ENCODE data around the gene TTC28.
"Not testable (repeated sequence)": the region's sequence is repeated elsewhere in the genome, so short reads cannot be mapped to it uniquely, and the experiment has no call there.

The TTC28 gene

DNA sequence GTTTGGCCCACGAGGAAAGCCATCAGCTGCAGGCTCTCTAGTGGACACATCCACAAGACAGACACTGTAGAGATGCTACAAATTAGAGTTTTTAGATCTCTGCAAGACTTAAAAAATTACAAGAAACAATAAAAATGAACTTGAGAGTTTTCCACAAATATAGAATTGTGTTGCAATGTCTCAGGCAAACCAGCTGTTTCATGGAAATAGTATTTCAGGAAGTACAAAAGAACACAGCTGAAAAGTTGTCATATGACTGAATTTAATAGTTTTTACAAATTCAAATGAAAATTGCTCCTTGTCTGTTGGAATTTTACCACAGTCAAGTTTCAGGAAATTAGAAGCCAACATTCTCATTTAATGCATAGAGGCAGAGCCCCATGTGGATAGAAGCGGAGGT is 576.0 kb downstream of the TTC28 start:
- H3K9me3 ChIP-seq (ENCODE audit: control insufficient read depth, insufficient read depth, low read length), result no peaks in the 10 kb centered on the region
- H3K4me3 ChIP-seq (ENCODE audit: low read depth, low read length), result no peak overlapping the region
- H3K4me1 ChIP-seq (ENCODE audit: control insufficient read depth, insufficient read depth, low read length), result no peaks in the 10 kb centered on the region
- peaks cover 4% of the 10 kb centered on the region for H3K36me3 ChIP-seq (ENCODE audit: control insufficient read depth, insufficient read depth, low read length)
- H3K9ac ChIP-seq (ENCODE audit: low read depth, low read length), result no peak overlapping the region
- H3K27me3 ChIP-seq (ENCODE audit: control insufficient read depth, insufficient read depth, low read length), result no peaks in the 10 kb centered on the region

DNA sequence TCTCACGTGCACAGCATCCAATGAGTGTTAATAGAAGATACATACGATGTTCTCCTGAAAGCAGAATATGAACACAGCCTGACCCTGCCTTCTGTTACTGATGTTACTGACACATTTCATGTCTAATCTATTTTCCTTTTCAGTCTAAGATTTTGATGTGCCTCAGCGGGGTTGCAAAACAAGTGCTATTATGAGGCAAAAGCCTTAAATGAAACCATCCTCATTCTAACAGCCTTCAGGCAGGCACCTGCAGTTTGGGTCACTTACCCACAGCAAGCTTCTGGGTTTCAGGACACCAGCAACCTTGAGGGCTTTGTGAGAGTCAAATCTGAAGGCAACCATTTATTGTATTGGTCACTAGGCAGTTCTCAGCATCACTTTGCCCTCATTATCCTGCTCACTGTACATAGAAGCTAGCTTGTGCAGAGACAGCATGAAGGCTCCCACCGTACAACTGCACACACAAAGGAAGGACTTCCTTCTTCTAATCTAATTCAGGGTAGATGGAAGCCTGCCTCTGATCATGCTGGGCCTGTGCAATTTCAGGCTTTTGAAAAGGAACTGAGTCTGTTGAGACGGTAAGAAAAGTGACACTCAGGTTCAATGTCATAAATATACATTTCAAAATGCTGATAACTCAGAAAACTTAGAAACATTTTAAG is 577.4 kb downstream of the TTC28 start:
- Histone ChIP-seq H3K4me1 (ENCODE audit: control insufficient read depth, insufficient read depth, low read length) (no peaks in the 10 kb centered on the region), H3K9ac (ENCODE audit: low read depth, low read length) (no peak overlapping the region), H3K4me3 (ENCODE audit: low read depth, low read length) (no peak overlapping the region), H3K9me3 (ENCODE audit: control insufficient read depth, insufficient read depth, low read length) (no peaks in the 10 kb centered on the region), H3K36me3 (ENCODE audit: control insufficient read depth, insufficient read depth, low read length) (peaks cover 4% of the 10 kb centered on the region), H3K27me3 (ENCODE audit: control insufficient read depth, insufficient read depth, low read length) (no peaks in the 10 kb centered on the region)

DNA sequence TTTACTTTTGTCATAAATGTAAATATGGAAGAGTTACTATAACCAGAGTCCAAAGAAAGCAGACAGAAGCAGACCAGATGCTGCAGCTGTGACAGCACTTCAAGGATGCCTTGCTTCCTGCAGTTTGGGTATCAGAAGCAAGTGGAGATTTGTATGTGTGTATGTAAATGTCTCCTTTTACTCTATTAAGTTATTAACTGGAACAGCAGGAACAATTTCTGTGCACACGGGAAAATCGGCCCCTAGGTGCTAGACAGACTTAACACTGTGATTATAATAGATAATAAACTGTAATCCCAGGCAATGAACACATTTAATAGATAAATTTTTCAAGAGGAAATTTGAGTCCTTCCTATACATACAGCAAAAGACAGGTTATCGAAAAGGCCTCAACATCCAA is 582.0 kb downstream of the TTC28 start:
- Histone ChIP-seq H3K27me3 (ENCODE audit: control insufficient read depth, insufficient read depth, low read length) (no peaks in the 10 kb centered on the region), H3K4me3 (ENCODE audit: low read depth, low read length) (no peak overlapping the region), H3K4me1 (ENCODE audit: control insufficient read depth, insufficient read depth, low read length) (no peaks in the 10 kb centered on the region), H3K36me3 (ENCODE audit: control insufficient read depth, insufficient read depth, low read length) (peaks cover 4% of the 10 kb centered on the region), H3K9ac (ENCODE audit: low read depth, low read length) (no peak overlapping the region), H3K9me3 (ENCODE audit: control insufficient read depth, insufficient read depth, low read length) (no peaks in the 10 kb centered on the region)

DNA sequence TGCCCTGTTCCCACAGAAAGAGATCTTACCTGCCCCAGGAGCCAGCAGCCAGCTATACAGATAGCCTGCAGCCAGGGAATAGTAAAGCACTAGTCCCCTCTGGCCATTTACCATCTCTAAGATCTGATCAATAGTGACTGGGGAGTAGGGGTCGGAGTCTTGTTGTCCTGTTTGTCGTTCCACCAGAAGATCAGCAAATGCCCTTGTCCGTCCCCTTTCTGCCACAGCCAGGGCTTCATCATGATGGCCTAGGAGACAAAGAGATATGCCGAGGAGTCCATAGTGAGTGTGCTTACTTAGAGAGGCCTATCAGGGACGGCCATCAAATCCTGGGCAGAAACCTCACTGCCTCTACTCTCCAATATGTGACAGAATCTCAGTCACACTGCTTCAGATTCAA is 583.5 kb downstream of the TTC28 start:
- Histone ChIP-seq H3K9ac (ENCODE audit: low read depth, low read length) (no peak overlapping the region), H3K4me3 (ENCODE audit: low read depth, low read length) (no peak overlapping the region), H3K4me1 (ENCODE audit: control insufficient read depth, insufficient read depth, low read length) (no peaks in the 10 kb centered on the region), H3K27me3 (ENCODE audit: control insufficient read depth, insufficient read depth, low read length) (no peaks in the 10 kb centered on the region), H3K9me3 (ENCODE audit: control insufficient read depth, insufficient read depth, low read length) (no peaks in the 10 kb centered on the region), H3K36me3 (ENCODE audit: control insufficient read depth, insufficient read depth, low read length) (peaks cover 4% of the 10 kb centered on the region)

DNA sequence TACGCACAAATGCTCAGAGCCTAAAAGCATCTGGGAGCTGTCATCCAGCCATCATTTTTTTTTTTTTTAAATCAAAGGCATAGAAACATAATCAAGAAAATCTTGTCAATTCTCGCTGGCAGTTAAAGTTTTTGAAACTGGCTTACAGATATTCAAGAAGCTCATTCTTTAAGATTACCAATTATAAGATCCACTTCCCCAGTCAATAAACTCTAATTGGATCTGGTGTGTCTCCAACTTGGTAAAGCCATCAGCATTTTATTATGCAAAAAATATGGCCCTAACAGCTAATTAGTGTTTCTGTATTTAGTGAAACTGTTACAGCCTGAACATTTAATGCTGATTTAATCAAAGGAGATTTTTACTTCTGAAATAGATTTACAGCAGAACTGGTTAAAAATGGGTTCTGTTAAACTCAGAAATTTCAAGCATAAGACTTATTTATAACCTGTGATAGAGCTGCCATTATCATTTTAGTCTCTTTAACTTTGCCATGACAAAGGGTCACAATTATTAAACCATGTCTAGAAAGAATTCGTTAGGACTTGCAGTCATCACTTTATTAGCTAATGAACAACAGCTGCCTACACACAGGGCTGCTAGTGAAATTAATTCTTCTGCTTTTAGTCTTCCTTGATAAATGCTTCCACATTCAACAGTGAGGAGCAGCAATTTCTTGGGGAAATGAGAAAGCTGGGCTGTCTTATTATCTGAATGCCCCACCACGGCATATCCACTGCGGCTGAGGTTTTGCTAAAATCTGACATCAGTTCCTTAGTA is 584.1 kb downstream of the TTC28 start:
- Histone ChIP-seq H3K4me3 (ENCODE audit: low read depth, low read length) (no peak overlapping the region), H3K4me1 (ENCODE audit: control insufficient read depth, insufficient read depth, low read length) (no peaks in the 10 kb centered on the region), H3K36me3 (ENCODE audit: control insufficient read depth, insufficient read depth, low read length) (peaks cover 4% of the 10 kb centered on the region), H3K27me3 (ENCODE audit: control insufficient read depth, insufficient read depth, low read length) (no peaks in the 10 kb centered on the region), H3K9ac (ENCODE audit: low read depth, low read length) (no peak overlapping the region), H3K9me3 (ENCODE audit: control insufficient read depth, insufficient read depth, low read length) (no peaks in the 10 kb centered on the region)

DNA sequence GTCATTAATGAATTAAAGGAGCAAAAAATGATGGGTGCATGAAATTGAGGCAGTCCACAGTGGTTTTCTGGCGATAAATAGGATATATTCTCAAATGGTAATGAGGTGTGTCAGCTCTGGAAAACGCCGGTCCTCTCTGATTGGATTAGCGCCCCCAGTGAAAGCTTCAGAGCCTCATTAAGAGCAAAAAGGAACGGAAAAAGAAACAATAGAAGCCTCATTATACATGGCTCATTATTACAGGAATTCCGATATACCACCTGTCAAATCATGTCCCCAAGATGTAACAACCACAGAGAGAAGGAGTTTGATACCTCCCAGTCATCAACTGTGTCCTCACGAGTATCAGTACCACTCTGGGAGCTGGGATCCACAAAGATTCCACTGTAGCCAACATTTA is 584.9 kb downstream of the TTC28 start:
- H3K4me1 ChIP-seq (ENCODE audit: control insufficient read depth, insufficient read depth, low read length), result no peaks in the 10 kb centered on the region
- peaks cover 4% of the 10 kb centered on the region for H3K36me3 ChIP-seq (ENCODE audit: control insufficient read depth, insufficient read depth, low read length)
- H3K9me3 ChIP-seq (ENCODE audit: control insufficient read depth, insufficient read depth, low read length), result no peaks in the 10 kb centered on the region
- H3K4me3 ChIP-seq (ENCODE audit: low read depth, low read length), result no peak overlapping the region
- H3K9ac ChIP-seq (ENCODE audit: low read depth, low read length), result no peak overlapping the region
- no peaks in the 10 kb centered on the region for H3K27me3 ChIP-seq (ENCODE audit: control insufficient read depth, insufficient read depth, low read length)

DNA sequence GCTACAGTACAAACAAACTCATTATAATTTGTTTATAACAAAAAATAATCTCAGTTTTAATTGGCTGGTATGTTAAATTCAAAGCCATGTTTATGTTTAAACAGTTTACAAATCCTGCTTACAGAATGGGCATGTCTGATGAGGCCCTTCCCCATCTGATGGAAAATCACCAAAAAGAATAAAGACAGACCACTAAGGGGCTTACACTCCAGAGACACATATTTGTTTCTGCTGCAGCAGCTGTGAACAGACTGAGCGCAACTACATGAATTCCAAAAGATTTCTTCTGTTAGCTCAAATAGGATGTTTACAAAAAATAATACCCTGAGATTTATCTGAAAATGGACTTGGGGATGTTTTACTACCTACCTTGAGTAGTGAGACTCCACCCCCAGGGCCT is 585.9 kb downstream of the TTC28 start:
- H3K27me3 ChIP-seq (ENCODE audit: control insufficient read depth, insufficient read depth, low read length), result no peaks in the 10 kb centered on the region
- H3K9me3 ChIP-seq (ENCODE audit: control insufficient read depth, insufficient read depth, low read length), result no peaks in the 10 kb centered on the region
- no peak overlapping the region for H3K9ac ChIP-seq (ENCODE audit: low read depth, low read length)
- no peaks in the 10 kb centered on the region for H3K4me1 ChIP-seq (ENCODE audit: control insufficient read depth, insufficient read depth, low read length)
- peaks cover under 1% of the 10 kb centered on the region for H3K36me3 ChIP-seq (ENCODE audit: control insufficient read depth, insufficient read depth, low read length)
- no peak overlapping the region for H3K4me3 ChIP-seq (ENCODE audit: low read depth, low read length)

DNA sequence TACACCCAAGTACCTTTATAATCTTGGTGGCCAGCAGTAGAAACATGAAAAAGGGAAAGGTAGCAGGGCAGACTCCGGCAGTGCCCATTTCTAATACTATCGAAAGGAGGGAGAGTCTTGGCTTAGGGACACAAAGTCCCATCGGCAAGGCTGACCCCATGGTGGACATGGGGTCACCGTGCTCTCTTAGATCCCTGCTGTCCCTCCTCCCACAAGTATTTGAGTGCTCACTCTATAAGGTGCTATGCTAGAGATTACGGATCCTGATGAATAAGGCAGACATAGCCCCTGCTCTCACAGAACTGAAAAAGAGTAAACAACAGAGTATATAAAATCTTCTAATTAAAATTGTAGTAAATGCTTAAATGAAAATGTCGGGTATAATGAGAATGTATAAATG is 588.2 kb downstream of the TTC28 start:
- Histone ChIP-seq H3K9me3 (ENCODE audit: control insufficient read depth, insufficient read depth, low read length) (no peaks in the 10 kb centered on the region), H3K9ac (ENCODE audit: low read depth, low read length) (no peak overlapping the region), H3K4me1 (ENCODE audit: control insufficient read depth, insufficient read depth, low read length) (no peaks in the 10 kb centered on the region), H3K36me3 (ENCODE audit: control insufficient read depth, insufficient read depth, low read length) (no peaks in the 10 kb centered on the region), H3K4me3 (ENCODE audit: low read depth, low read length) (no peak overlapping the region), H3K27me3 (ENCODE audit: control insufficient read depth, insufficient read depth, low read length) (no peaks in the 10 kb centered on the region)

DNA sequence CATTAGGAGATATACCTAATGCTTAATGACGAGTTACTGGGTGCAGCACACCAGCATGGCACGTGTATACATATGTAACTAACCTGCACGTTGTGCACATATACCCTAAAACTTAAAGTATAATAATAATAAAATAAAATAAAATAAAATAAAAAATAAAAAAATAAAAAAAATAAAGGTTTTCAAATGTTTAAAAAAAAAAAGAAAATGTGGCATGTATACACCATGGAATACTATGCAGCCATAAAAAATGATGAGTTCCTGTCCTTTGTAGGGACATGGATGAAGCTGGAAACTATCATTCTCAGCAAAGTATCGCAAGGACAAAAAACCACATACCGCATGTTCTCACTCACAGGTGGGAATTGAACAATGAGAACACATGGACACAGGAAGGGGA is 590.1 kb downstream of the TTC28 start:
- H3K9me3 ChIP-seq (ENCODE audit: control insufficient read depth, insufficient read depth, low read length); H3K9ac ChIP-seq (ENCODE audit: low read depth, low read length); H3K27me3 ChIP-seq (ENCODE audit: control insufficient read depth, insufficient read depth, low read length): not testable (repeated sequence)

DNA sequence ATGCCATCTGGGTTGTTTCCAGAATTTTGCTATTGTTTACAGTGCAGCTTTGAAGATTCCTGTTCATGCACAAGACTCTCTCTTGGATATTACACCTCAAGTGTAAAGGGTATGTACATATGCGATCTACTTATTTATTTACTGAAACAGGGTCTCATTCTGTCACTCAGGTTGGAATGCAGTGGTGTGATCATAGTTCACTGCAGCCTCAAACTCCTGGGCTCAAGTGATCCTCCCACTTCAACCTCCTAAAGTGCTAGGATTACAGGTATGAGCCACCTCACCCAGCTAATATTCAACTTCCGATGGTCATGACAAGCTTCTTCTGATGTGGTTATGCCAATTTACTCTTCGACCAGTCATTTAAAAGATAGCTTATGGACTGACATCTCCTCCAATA is 602.5 kb downstream of the TTC28 start:
- Histone ChIP-seq H3K36me3 (ENCODE audit: control insufficient read depth, insufficient read depth, low read length) (no peaks in the 10 kb centered on the region), H3K9me3 (ENCODE audit: control insufficient read depth, insufficient read depth, low read length) (no peaks in the 10 kb centered on the region), H3K9ac (ENCODE audit: low read depth, low read length) (no peak overlapping the region)

More for the DNA sequence above, 590.1 kb downstream of the TTC28 start:
- H3K4me1 ChIP-seq (ENCODE audit: control insufficient read depth, insufficient read depth, low read length); H3K36me3 ChIP-seq (ENCODE audit: control insufficient read depth, insufficient read depth, low read length); H3K4me3 ChIP-seq (ENCODE audit: low read depth, low read length): not testable (repeated sequence)

DNA sequence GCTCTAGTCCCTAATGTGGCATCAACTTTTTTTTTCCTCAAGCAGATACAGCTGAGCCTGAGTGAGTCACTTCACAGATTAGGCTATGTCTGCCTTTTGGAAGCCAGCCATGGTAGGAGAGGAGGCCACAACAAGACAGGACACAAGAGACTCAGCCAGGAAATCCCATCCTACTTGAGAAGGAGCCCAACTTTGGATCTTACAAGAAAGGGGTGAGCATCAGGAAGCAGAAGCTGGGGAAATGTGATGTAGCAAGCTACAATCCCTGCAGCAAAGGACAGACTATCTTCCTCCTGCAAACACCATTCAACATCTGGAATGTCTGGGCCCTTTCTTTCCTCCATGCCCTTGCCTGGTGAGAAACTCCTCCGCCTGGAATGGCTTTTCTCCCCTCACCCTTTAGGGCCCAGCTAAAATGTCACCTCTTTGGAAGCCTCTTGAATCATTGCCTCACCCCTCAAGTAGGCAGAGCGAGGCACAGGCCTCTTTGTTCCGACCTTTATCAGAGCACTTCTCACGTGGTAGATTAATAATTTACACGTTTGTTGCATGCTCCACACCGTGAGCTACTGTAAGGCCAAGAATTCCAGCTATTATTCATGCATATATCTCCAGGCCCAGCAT is 604.2 kb downstream of the TTC28 start:
- Histone ChIP-seq H3K27me3 (ENCODE audit: control insufficient read depth, insufficient read depth, low read length) (no peaks in the 10 kb centered on the region), H3K9ac (ENCODE audit: low read depth, low read length) (no peak overlapping the region), H3K9me3 (ENCODE audit: control insufficient read depth, insufficient read depth, low read length) (no peaks in the 10 kb centered on the region), H3K4me3 (ENCODE audit: low read depth, low read length) (no peak overlapping the region), H3K36me3 (ENCODE audit: control insufficient read depth, insufficient read depth, low read length) (no peaks in the 10 kb centered on the region), H3K4me1 (ENCODE audit: control insufficient read depth, insufficient read depth, low read length) (no peaks in the 10 kb centered on the region)

More for the DNA sequence above, 602.5 kb downstream of the TTC28 start:
- H3K4me1 ChIP-seq (ENCODE audit: control insufficient read depth, insufficient read depth, low read length), result no peaks in the 10 kb centered on the region
- no peak overlapping the region for H3K4me3 ChIP-seq (ENCODE audit: low read depth, low read length)
- no peaks in the 10 kb centered on the region for H3K27me3 ChIP-seq (ENCODE audit: control insufficient read depth, insufficient read depth, low read length)

DNA sequence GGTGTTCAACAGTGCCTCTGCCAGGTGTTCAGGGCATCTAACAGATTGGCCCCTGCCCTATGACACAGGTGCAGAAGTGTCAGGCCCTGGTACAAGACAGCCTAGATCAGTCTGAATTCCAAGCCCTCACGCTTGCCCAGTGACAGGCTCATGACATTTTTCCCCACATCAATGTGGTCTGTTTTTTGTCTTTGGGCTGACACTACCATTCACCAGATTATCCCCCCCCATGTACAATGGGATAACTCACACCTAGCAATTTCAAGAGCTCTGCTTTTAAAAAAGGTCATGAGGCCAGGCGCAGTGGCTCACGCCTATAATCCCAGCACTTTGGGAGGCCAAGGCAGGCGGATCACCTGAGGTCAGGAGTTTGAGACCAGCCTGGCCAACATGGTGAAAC is 605.1 kb downstream of the TTC28 start:
- H3K9ac ChIP-seq (ENCODE audit: low read depth, low read length), result no peak overlapping the region
- no peaks in the 10 kb centered on the region for H3K27me3 ChIP-seq (ENCODE audit: control insufficient read depth, insufficient read depth, low read length)
- no peaks in the 10 kb centered on the region for H3K36me3 ChIP-seq (ENCODE audit: control insufficient read depth, insufficient read depth, low read length)
- no peaks in the 10 kb centered on the region for H3K4me1 ChIP-seq (ENCODE audit: control insufficient read depth, insufficient read depth, low read length)
- no peak overlapping the region for H3K4me3 ChIP-seq (ENCODE audit: low read depth, low read length)
- no peaks in the 10 kb centered on the region for H3K9me3 ChIP-seq (ENCODE audit: control insufficient read depth, insufficient read depth, low read length)
